Eye (tissue), 1 donor: Measurements from ENCODE around the gene SFTPA2.
"Not testable (repeated sequence)": the region's sequence is repeated elsewhere in the genome, so short reads cannot be mapped to it uniquely, and the experiment has no call there.

ENCODE experiments used
- DNase-seq: peaks from one replicate; pipeline ENCODE4 v3.0.0-alpha.2; 2015

The SFTPA2 gene

DNA sequence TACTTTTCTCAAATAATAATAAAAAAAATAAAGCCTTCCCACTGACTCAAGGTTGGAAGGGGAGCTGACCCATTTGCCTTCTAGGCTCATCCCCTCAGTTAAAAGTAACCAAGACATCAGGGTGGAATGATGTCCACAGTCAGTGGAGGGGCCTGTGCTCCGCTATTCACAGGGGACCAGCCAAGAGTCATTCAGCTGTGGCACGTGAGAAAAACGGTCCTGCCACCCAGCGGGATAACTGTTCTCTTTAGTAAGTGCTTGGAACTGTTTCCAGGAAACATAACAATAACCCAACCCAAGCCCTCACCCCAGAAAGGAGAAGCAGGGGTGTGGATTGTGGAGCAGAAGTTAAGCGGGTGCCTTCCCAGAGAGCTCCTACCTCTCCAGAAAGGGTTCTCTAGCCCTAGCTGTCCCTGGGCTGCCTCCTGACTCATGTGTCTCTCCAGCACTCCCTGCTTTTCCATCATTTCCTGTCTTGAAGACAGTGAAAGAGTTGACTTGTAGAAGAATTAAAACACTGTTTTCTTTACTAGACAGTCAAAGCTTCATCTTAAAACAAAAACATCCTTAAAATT, 50.2 kb downstream of the SFTPA2 start:
- DNase-seq, result not testable (repeated sequence)

DNA sequence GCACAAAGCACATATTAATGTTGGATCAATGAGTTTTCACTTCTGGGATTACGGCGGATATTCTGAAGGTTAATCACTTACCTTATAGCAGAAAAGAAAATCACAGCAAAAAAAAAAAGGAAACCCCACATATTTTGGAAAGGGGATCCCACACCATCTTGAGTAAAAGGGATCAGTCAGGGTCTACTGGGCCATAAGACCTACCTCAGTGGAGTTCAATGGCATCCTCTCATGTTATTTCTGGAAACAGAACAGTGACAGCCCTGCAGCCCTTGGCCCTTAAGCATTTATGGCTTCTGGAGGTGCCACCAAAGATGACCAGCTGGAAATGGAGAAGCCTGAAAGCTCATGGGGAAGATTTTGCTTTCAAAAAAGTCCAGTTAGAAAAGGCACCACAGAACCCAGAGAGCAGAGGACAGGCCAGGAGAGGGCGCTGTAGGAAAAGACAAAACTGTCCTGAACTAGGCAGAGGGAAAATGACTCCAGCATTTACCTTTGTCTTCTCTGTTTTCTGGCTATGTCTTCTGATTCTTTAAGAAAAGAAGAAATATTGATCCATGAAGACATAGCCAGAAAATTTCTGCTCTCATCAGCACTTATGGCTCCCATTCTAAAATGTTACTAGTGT, 50.8 kb downstream of the SFTPA2 start:
- not testable (repeated sequence) for DNase-seq

DNA sequence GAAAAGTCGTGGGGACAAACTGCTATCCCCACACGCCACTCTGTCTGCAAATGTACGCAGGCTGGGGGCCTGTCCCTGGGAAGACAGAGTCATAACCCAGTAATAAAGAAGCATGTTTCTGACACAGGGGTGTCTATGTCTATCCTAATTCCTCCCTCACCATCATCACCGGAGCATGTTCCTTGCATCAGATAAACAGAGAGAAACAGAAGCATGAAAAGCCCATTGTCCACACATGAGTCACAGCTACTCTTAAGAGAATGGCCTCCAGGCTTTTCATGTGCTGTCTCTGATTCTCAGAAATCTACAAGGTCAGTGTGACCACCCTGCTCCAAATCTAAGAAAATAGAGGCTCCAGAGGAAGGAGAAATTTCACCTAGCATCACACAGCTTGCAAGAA, 52.0 kb downstream of the SFTPA2 start:
- not testable (repeated sequence) for DNase-seq

DNA sequence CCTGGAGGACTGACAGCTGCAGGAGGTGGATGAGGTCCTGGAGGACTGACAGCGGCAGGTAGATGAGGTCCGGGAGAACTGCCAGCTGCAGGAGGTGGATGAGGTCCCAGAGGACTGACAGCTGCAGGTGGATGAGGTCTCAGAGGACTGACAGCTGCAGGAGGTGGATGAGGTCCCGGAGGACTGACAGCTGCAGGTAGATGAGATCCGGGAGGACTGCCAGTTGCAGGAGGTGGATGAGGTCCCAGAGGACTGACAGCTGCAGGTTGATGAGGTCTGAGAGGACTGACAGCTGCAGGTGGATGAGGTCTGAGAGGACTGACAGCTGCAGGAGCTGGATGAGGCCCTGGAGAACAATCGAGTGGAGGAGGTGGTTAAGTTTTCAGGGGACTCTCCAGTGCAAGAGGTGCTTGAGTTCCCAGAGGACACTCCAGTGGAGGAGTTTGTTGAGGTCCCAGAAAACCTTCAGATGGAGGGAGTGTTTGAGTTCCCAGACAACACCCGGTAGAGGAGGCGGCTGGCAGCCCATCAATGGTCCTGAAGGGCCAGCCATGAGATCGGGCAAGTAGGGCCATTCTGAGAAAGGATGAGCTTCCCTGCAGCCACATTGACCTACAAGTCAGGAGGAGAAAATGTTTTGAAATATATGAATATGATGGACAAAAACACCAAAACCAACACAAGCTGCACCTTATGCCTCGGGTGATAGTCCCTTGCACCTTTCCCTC, 52.6 kb downstream of the SFTPA2 start:
- no peak for DNase-seq
